ENCODE data around the gene ACOXL.

The ACOXL gene

GRCh38 chr2:111164078-111164477 is 431.7 kb downstream of the ACOXL start:
- peaks cover 52% of the 10 kb centered on the region for H3K4me1 Mint-ChIP-seq
- H3K36me3 Mint-ChIP-seq (ENCODE audit: low read depth), result peaks cover 62% of the 10 kb centered on the region
- H3K9me3 Mint-ChIP-seq, result no peaks in the 10 kb centered on the region
- no peak for DNase-seq
- TF ChIP-seq, protein P1, sequence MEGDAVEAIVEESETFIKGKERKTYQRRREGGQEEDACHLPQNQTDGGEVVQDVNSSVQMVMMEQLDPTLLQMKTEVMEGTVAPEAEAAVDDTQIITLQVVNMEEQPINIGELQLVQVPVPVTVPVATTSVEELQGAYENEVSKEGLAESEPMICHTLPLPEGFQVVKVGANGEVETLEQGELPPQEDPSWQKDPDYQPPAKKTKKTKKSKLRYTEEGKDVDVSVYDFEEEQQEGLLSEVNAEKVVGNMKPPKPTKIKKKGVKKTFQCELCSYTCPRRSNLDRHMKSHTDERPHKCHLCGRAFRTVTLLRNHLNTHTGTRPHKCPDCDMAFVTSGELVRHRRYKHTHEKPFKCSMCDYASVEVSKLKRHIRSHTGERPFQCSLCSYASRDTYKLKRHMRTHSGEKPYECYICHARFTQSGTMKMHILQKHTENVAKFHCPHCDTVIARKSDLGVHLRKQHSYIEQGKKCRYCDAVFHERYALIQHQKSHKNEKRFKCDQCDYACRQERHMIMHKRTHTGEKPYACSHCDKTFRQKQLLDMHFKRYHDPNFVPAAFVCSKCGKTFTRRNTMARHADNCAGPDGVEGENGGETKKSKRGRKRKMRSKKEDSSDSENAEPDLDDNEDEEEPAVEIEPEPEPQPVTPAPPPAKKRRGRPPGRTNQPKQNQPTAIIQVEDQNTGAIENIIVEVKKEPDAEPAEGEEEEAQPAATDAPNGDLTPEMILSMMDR (IDR thresholded peaks at IDR 0.05), result no peak
- no peak overlapping the region for H3K27ac Mint-ChIP-seq
- no peak overlapping the region for H3K4me3 Mint-ChIP-seq
- no peaks in the 10 kb centered on the region for H3K27me3 Mint-ChIP-seq (ENCODE audit: low read depth, poor library complexity)

- DNase-seq, result no peak
- peak overlapping the region; percentile 40 for H3K27ac Mint-ChIP-seq
- H3K4me1 Mint-ChIP-seq, result peaks cover 49% of the 10 kb centered on the region
- H3K36me3 Mint-ChIP-seq (ENCODE audit: low read depth), result peaks cover 59% of the 10 kb centered on the region
- H3K4me3 Mint-ChIP-seq, result no peak overlapping the region
- H3K27me3 Mint-ChIP-seq (ENCODE audit: low read depth, poor library complexity), result no peaks in the 10 kb centered on the region
- TF ChIP-seq, protein P1 (IDR thresholded peaks at IDR 0.05), result no peak
- H3K9me3 Mint-ChIP-seq, result no peaks in the 10 kb centered on the region
These were observed 432.7 kb downstream of the ACOXL start for GRCh38 chr2:111165084-111165483.

GRCh38 chr2:111166115-111166514 is 433.7 kb downstream of the ACOXL start:
- no peak overlapping the region for H3K27ac Mint-ChIP-seq
- H3K36me3 Mint-ChIP-seq (ENCODE audit: low read depth), result peaks cover 49% of the 10 kb centered on the region
- DNase-seq, result no peak
- no peaks in the 10 kb centered on the region for H3K9me3 Mint-ChIP-seq
- TF ChIP-seq, protein P1 (IDR thresholded peaks at IDR 0.05), result no peak
- no peaks in the 10 kb centered on the region for H3K27me3 Mint-ChIP-seq (ENCODE audit: low read depth, poor library complexity)
- peaks cover 41% of the 10 kb centered on the region for H3K4me1 Mint-ChIP-seq
- no peak overlapping the region for H3K4me3 Mint-ChIP-seq

DNA sequence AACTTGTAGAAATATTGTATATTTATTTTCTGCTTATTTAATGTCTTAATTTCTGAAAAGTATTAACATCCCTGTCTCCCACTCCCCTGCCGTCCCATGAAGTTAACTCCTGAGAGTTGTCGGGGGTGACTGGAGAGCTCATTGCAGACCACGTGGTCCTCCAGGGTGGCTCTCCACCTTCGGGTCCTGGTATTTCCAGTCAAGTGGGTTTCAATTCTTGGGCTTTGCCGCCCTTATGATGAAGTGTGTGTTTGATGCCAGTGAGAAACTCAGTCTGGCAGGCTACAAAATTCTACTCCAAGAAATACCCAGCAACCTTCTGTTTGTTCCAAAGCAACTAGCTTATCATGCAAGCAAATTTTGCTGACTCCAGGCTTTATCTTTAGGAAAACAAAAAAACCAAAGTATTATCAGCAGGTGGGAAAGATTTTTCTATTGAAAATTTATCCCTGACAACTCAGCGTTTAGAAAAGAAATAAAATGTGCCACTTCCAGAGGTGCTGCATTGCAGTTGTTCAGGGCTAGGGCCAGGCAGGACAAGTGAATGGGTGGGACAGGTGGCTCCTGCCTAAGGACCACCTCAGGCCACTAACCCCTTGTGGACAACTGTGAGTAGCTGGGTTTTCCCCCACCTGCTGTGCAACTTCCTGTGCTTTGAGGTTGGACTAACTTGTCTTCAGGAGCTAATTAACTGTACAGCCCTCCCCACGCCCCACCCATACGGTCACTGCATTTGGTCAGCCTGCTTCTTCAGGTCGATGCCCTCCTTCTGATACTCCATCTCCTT is 434.9 kb downstream of the ACOXL start:
- H3K36me3 Mint-ChIP-seq (ENCODE audit: low read depth), result peaks cover 39% of the 10 kb centered on the region
- TF ChIP-seq, protein P1 (IDR thresholded peaks at IDR 0.05), result no peak
- H3K9me3 Mint-ChIP-seq, result no peaks in the 10 kb centered on the region
- no peak overlapping the region for H3K27ac Mint-ChIP-seq
- H3K4me1 Mint-ChIP-seq, result peaks cover 36% of the 10 kb centered on the region
- H3K27me3 Mint-ChIP-seq (ENCODE audit: low read depth, poor library complexity), result no peaks in the 10 kb centered on the region
- no peak overlapping the region for H3K4me3 Mint-ChIP-seq
- DNase-seq, result no peak

- Mint-ChIP-seq H3K4me3 (no peak overlapping the region), H3K4me1 (peaks cover 31% of the 10 kb centered on the region), H3K9me3 (no peaks in the 10 kb centered on the region), H3K27ac (no peak overlapping the region), H3K36me3 (ENCODE audit: low read depth) (peaks cover 33% of the 10 kb centered on the region), H3K27me3 (ENCODE audit: low read depth, poor library complexity) (no peaks in the 10 kb centered on the region)
- no peak for DNase-seq
- TF ChIP-seq, protein P1 (IDR thresholded peaks at IDR 0.05), result no peak
These were observed 435.4 kb downstream of the ACOXL start for GRCh38 chr2:111167863-111168162.

All from nephron progenitor cell (in vitro differentiated cells).